Mesothelial cell of epicardium (in vitro differentiated cells): Measurements from ENCODE around the gene CHST14. TPM values are rescaled to one million over a fixed set of nuclear protein-coding genes. Genes with fewer than 3 reads are reported as not detected.

Experiments
- DNase-seq, 2 experiments: peaks; one replicate each; pipeline ENCODE4 v3.0.0; 2021; ENCODE audit warnings: low spot score in 2 of 2; ENCODE audit not compliant: unreplicated experiment in 2 of 2
- H3K27ac Mint-ChIP-seq: 2 replicates; pipeline ENCODE4 v1.8.0; 2021; ENCODE audit warnings: mixed read lengths
- H3K27me3 Mint-ChIP-seq: 2 replicates; pipeline ENCODE4 v1.8.0; 2021; ENCODE audit warnings: low read depth, mixed read lengths
- H3K36me3 Mint-ChIP-seq: 2 replicates; pipeline ENCODE4 v1.8.0; 2021; ENCODE audit warnings: mixed read lengths
- H3K4me1 Mint-ChIP-seq: 2 replicates; pipeline ENCODE4 v1.8.0; 2021; ENCODE audit warnings: mixed read lengths
- H3K4me3 Mint-ChIP-seq: 2 replicates; pipeline ENCODE4 v1.8.0; 2021; ENCODE audit warnings: mild to moderate bottlenecking, moderate library complexity, mixed read lengths
- H3K9me3 Mint-ChIP-seq: 2 replicates; pipeline ENCODE4 v1.8.0; 2021; ENCODE audit warnings: mixed read lengths
- CTCF ChIP-seq: fragments of 200-600 bp; sonication (generic); IDR thresholded peaks from one replicate; pipeline ENCODE4 v1.5.0; 2021; ENCODE audit warnings: antibody characterized with exemption; ENCODE audit not compliant: unreplicated experiment
- total RNA-seq: library from RNA; stranded (reverse); gene quantifications from 3 replicates; pipeline ENCODE4 v1.2.1, GENCODE V29; 2021

Gene CHST14
- total RNA-seq, 1 donor from 2014 or later = 41.9 TPM

- H3K27me3 Mint-ChIP-seq = no peaks in the 10 kb centered on the region
- H3K27ac Mint-ChIP-seq = no peak overlapping the region
- DNase-seq = no peak
- no peak for TF ChIP-seq CTCF
- no peaks in the 10 kb centered on the region for H3K9me3 Mint-ChIP-seq
- peaks cover 5% of the 10 kb centered on the region for H3K4me1 Mint-ChIP-seq
- no peak overlapping the region for H3K4me3 Mint-ChIP-seq
- H3K36me3 Mint-ChIP-seq = peaks cover 4% of the 10 kb centered on the region
Measured at GRCh38 chr15:40463279-40463678, 7.5 kb upstream of the CHST14 start.

- H3K4me3 Mint-ChIP-seq = no peak overlapping the region
- H3K9me3 Mint-ChIP-seq = no peaks in the 10 kb centered on the region
- no peaks in the 10 kb centered on the region for H3K27me3 Mint-ChIP-seq
- no peak for TF ChIP-seq CTCF
- peaks cover 4% of the 10 kb centered on the region for H3K36me3 Mint-ChIP-seq
- no peak for DNase-seq
- H3K4me1 Mint-ChIP-seq = peaks cover 5% of the 10 kb centered on the region
- H3K27ac Mint-ChIP-seq = no peak overlapping the region
Measured at GRCh38 chr15:40463886-40464545, 6.8 kb upstream of the CHST14 start.

- DNase-seq = no peak
- Mint-ChIP-seq H3K27ac (no peak overlapping the region), H3K4me3 (no peak overlapping the region), H3K27me3 (no peaks in the 10 kb centered on the region), H3K36me3 (peaks cover 4% of the 10 kb centered on the region), H3K4me1 (peaks cover 7% of the 10 kb centered on the region), H3K9me3 (no peaks in the 10 kb centered on the region)
- TF ChIP-seq CTCF = no peak
Measured at GRCh38 chr15:40464595-40465185, 6.1 kb upstream of the CHST14 start.

- H3K27me3 Mint-ChIP-seq = no peaks in the 10 kb centered on the region
- no peak for DNase-seq
- H3K4me3 Mint-ChIP-seq = no peak overlapping the region
- H3K9me3 Mint-ChIP-seq = no peaks in the 10 kb centered on the region
- H3K27ac Mint-ChIP-seq = no peak overlapping the region
- H3K36me3 Mint-ChIP-seq = peaks cover 4% of the 10 kb centered on the region
- no peak for TF ChIP-seq CTCF
- peaks cover 10% of the 10 kb centered on the region for H3K4me1 Mint-ChIP-seq
Measured at GRCh38 chr15:40465939-40466338, 4.8 kb upstream of the CHST14 start.

GRCh38 chr15:40466426-40467260, 4.1 kb upstream of the CHST14 start:
- no peak overlapping the region for H3K27ac Mint-ChIP-seq

More at GRCh38 chr15:40466426-40467260, 4.1 kb upstream of the CHST14 start:
- H3K4me3 Mint-ChIP-seq = no peak overlapping the region
- TF ChIP-seq CTCF = no peak
- H3K36me3 Mint-ChIP-seq = peaks cover 4% of the 10 kb centered on the region
- peaks cover 12% of the 10 kb centered on the region for H3K4me1 Mint-ChIP-seq
- H3K9me3 Mint-ChIP-seq = no peaks in the 10 kb centered on the region
- DNase-seq = no peak
- H3K27me3 Mint-ChIP-seq = no peaks in the 10 kb centered on the region
